ENCODE results near the gene AAGAB. TPM values are rescaled to one million over a fixed set of nuclear protein-coding genes. Genes with fewer than 3 reads are reported as not detected.
"Not testable (repeated sequence)": the region's sequence is repeated elsewhere in the genome, so short reads cannot be mapped to it uniquely, and the experiment has no call there.

The AAGAB gene
- 12.4 TPM for total RNA-seq

GRCh38 chr15:67254238-67255175 is at the start of gene AAGAB, which contains the start of gene IQCH:
Gene AAGAB (minus strand): TSS chr15:67254661. CDS start chr15:67254631, 30 bp downstream.
Gene IQCH (plus strand): TSS chr15:67254786. CDS start chr15:67254897, 111 bp downstream.
- DNase-seq (ENCODE audit: low spot score) (peak; percentile 98), ATAC-seq (peak; percentile 99)

GRCh38 chr15:67303490-67304363 is 49.3 kb upstream of the AAGAB start:
- ATAC-seq (peak; percentile 87), DNase-seq (ENCODE audit: low spot score) (no peak)

- ATAC-seq, result no peak
- DNase-seq (ENCODE audit: low spot score), result no peak
Measured at GRCh38 chr15:67300266-67301025, 46.0 kb upstream of the AAGAB start.

- no peak for DNase-seq (ENCODE audit: low spot score)
- ATAC-seq, result no peak
Measured at GRCh38 chr15:67296684-67297083, 42.2 kb upstream of the AAGAB start.

- DNase-seq (ENCODE audit: low spot score) (no peak), ATAC-seq (no peak)
Measured at GRCh38 chr15:67296188-67296587, 41.7 kb upstream of the AAGAB start.

GRCh38 chr15:67290319-67290718 is 35.9 kb upstream of the AAGAB start:
- ATAC-seq (no peak), DNase-seq (ENCODE audit: low spot score) (no peak)

GRCh38 chr15:67286400-67286799 is 31.9 kb upstream of the AAGAB start:
- ATAC-seq; DNase-seq (ENCODE audit: low spot score): not testable (repeated sequence)

- ATAC-seq; DNase-seq (ENCODE audit: low spot score): not testable (repeated sequence)
Measured at GRCh38 chr15:67285625-67286024, 31.2 kb upstream of the AAGAB start.

- DNase-seq (ENCODE audit: low spot score) (no peak), ATAC-seq (no peak)
Measured at GRCh38 chr15:67281714-67282113, 27.3 kb upstream of the AAGAB start.

GRCh38 chr15:67280217-67280616 is 25.8 kb upstream of the AAGAB start:
- no peak for ATAC-seq
- no peak for DNase-seq (ENCODE audit: low spot score)

GRCh38 chr15:67276666-67277065 is 22.2 kb upstream of the AAGAB start:
- DNase-seq (ENCODE audit: low spot score), result no peak
- no peak for ATAC-seq

- ATAC-seq (no peak), DNase-seq (ENCODE audit: low spot score) (no peak)
Measured at GRCh38 chr15:67274236-67274635, 19.8 kb upstream of the AAGAB start.

GRCh38 chr15:67267951-67268941 is 13.8 kb upstream of the AAGAB start:
- DNase-seq (ENCODE audit: low spot score), result no peak
- no peak for ATAC-seq

GRCh38 chr15:67267440-67267839 is 13.0 kb upstream of the AAGAB start:
- DNase-seq (ENCODE audit: low spot score) (no peak), ATAC-seq (no peak)

- no peak for DNase-seq (ENCODE audit: low spot score)
- no peak for ATAC-seq
Measured at GRCh38 chr15:67266870-67267269, 12.4 kb upstream of the AAGAB start.

- no peak for DNase-seq (ENCODE audit: low spot score)
- ATAC-seq, result peak; percentile 74
Measured at GRCh38 chr15:67259806-67260205, 5.3 kb upstream of the AAGAB start.

GRCh38 chr15:67259379-67259778 is 4.9 kb upstream of the AAGAB start:
- DNase-seq (ENCODE audit: low spot score) (no peak), ATAC-seq (peak; percentile 57)

- not testable (repeated sequence) for ATAC-seq; DNase-seq (ENCODE audit: low spot score)
Measured at GRCh38 chr15:67258412-67258811, 4.0 kb upstream of the AAGAB start.

GRCh38 chr15:67256051-67256450 is 1.6 kb upstream of the AAGAB start:
- ATAC-seq, result no peak
- DNase-seq (ENCODE audit: low spot score), result no peak
